Mucosa of stomach (tissue), 1 donor: Measurements from ENCODE around the gene PDCD1.
A peak's percentile ranks its signal among the peaks of the same experiment; 100 is the strongest.
"Not testable (repeated sequence)": the region's sequence is repeated elsewhere in the genome, so short reads cannot be mapped to it uniquely, and the experiment has no call there.

ENCODE experiments used
- H3K27me3 ChIP-seq: one replicate; pipeline ENCODE4 v1.7.0; 2013; ENCODE audit warnings: mild to moderate bottlenecking, low read length; ENCODE audit not compliant: control insufficient read depth, insufficient read depth
- H3K36me3 ChIP-seq: one replicate; pipeline ENCODE4 v1.7.0; 2013; ENCODE audit warnings: low read length; ENCODE audit not compliant: control insufficient read depth, insufficient read depth
- H3K4me1 ChIP-seq: one replicate; pipeline ENCODE4 v1.7.0; 2013; ENCODE audit warnings: mild to moderate bottlenecking, low read length; ENCODE audit not compliant: control insufficient read depth, insufficient read depth
- H3K4me3 ChIP-seq: one replicate; pipeline ENCODE4 v1.7.0; 2013; ENCODE audit warnings: low read length
- H3K9ac ChIP-seq: one replicate; pipeline ENCODE4 v1.7.0; 2013; ENCODE audit warnings: mild to moderate bottlenecking, low read length, moderate library complexity
- H3K9me3 ChIP-seq: one replicate; pipeline ENCODE4 v1.7.0; 2013; ENCODE audit warnings: mild to moderate bottlenecking, low read length, moderate library complexity; ENCODE audit not compliant: control insufficient read depth
- donor health status: Pancreatic carcinoma.

The PDCD1 gene

GRCh38 chr2:241811952-241812729, 46.6 kb downstream of the PDCD1 start:
- Histone ChIP-seq H3K4me3 (no peak overlapping the region), H3K9ac (no peak overlapping the region), H3K9me3 (no peaks in the 10 kb centered on the region), H3K36me3 (no peaks in the 10 kb centered on the region), H3K27me3 (no peaks in the 10 kb centered on the region), H3K4me1 (no peaks in the 10 kb centered on the region)

GRCh38 chr2:241811201-241811951, 47.3 kb downstream of the PDCD1 start:
- Histone ChIP-seq H3K4me1 (no peaks in the 10 kb centered on the region), H3K27me3 (no peaks in the 10 kb centered on the region), H3K9ac (no peak overlapping the region), H3K9me3 (no peaks in the 10 kb centered on the region), H3K36me3 (no peaks in the 10 kb centered on the region), H3K4me3 (no peak overlapping the region)

GRCh38 chr2:241810307-241811200, 48.1 kb downstream of the PDCD1 start:
- no peaks in the 10 kb centered on the region for H3K9me3 ChIP-seq
- no peak overlapping the region for H3K4me3 ChIP-seq
- no peaks in the 10 kb centered on the region for H3K27me3 ChIP-seq
- H3K9ac ChIP-seq = no peak overlapping the region
- no peaks in the 10 kb centered on the region for H3K4me1 ChIP-seq
- no peaks in the 10 kb centered on the region for H3K36me3 ChIP-seq

GRCh38 chr2:241809383-241810306, 49.0 kb downstream of the PDCD1 start:
- no peaks in the 10 kb centered on the region for H3K36me3 ChIP-seq
- H3K9ac ChIP-seq = no peak overlapping the region
- peaks cover 3% of the 10 kb centered on the region for H3K27me3 ChIP-seq
- H3K4me1 ChIP-seq = peaks cover 2% of the 10 kb centered on the region
- no peak overlapping the region for H3K4me3 ChIP-seq
- H3K9me3 ChIP-seq = no peaks in the 10 kb centered on the region

GRCh38 chr2:241808721-241809382, 49.8 kb downstream of the PDCD1 start, which contains the start of gene NEU4:
TSS of gene NEU4 (plus strand) at chr2:241809193. CDS start at chr2:241814485, 5,292 bp downstream.
- Histone ChIP-seq H3K4me1 (peaks cover 9% of the 10 kb centered on the region), H3K9ac (no peak within 1 kb of the TSS), H3K9me3 (no peaks in the 10 kb centered on the region), H3K4me3 (no peak within 1 kb of the TSS), H3K36me3 (no peaks in the 10 kb centered on the region), H3K27me3 (peaks cover 11% of the 10 kb centered on the region)

- Histone ChIP-seq H3K9me3 (no peaks in the 10 kb centered on the region), H3K4me3 (no peak overlapping the region), H3K36me3 (no peaks in the 10 kb centered on the region), H3K9ac (no peak overlapping the region), H3K4me1 (peaks cover 13% of the 10 kb centered on the region), H3K27me3 (peaks cover 18% of the 10 kb centered on the region)
Observed at GRCh38 chr2:241808051-241808720, 50.5 kb downstream of the PDCD1 start.

GRCh38 chr2:241806217-241806616, 52.5 kb downstream of the PDCD1 start:
- not testable (repeated sequence) for H3K9ac ChIP-seq, H3K4me3 ChIP-seq, H3K36me3 ChIP-seq, H3K9me3 ChIP-seq
- Histone ChIP-seq H3K27me3 (peaks cover 31% of the 10 kb centered on the region), H3K4me1 (peaks cover 16% of the 10 kb centered on the region)

GRCh38 chr2:241804326-241805229, 54.1 kb downstream of the PDCD1 start:
- Histone ChIP-seq H3K9ac (peak overlapping the region; percentile 34), H3K9me3 (no peaks in the 10 kb centered on the region), H3K4me3 (no peak overlapping the region), H3K4me1 (peaks cover 16% of the 10 kb centered on the region), H3K27me3 (peaks cover 31% of the 10 kb centered on the region), H3K36me3 (no peaks in the 10 kb centered on the region)

- H3K9me3 ChIP-seq = no peaks in the 10 kb centered on the region
- peak overlapping the region; percentile 43 for H3K9ac ChIP-seq
Observed at GRCh38 chr2:241803387-241804325, 55.0 kb downstream of the PDCD1 start.

More at GRCh38 chr2:241803387-241804325, 55.0 kb downstream of the PDCD1 start:
- H3K4me1 ChIP-seq = peaks cover 16% of the 10 kb centered on the region
- H3K36me3 ChIP-seq = no peaks in the 10 kb centered on the region
- peaks cover 31% of the 10 kb centered on the region for H3K27me3 ChIP-seq
- peak overlapping the region; percentile 8 for H3K4me3 ChIP-seq
